CD4-positive, alpha-beta T cell (primary cell): Measurements from ENCODE around the gene CRTAP. TPM values are rescaled to one million over a fixed set of nuclear protein-coding genes. Genes with fewer than 3 reads are reported as not detected.

Experiments used
- ATAC-seq: fragments of 200-7000 bp; cut with Tn5 transposase; one replicate; pipeline ENCODE4 v1.10.0; 2022; ENCODE audit warnings: mild to moderate bottlenecking; ENCODE audit not compliant: poor library complexity
- CTCF ChIA-PET: fragments of 350-600 bp; sonication (Branson Sonifier 250); formaldehyde crosslinking; loops from one replicate; lab custom pipeline; 2021; ENCODE audit warnings: antibody characterized with exemption, inconsistent platforms; lab: Charles Lee
- POLR2A ChIA-PET: fragments of 350-600 bp; sonication (Branson Sonifier 250); formaldehyde crosslinking; loops from one replicate; lab custom pipeline; 2021; ENCODE audit warnings: antibody characterized with exemption, inconsistent platforms; lab: Charles Lee
- DNase-seq, 14 experiments: peaks; one replicate each; pipeline ENCODE4 v3.0.0-alpha.2; 2013 to 2020; ENCODE audit warnings: mixed read lengths in 2 of 14
- H3K27ac ChIP-seq, 2 donors: one replicate each; pipeline versions ENCODE4 v1.5.1 to v1.7.0; 2013; ENCODE audit warnings: low read length in 2 of 2, low read depth in 1 of 2, mild to moderate bottlenecking in 1 of 2
- H3K27me3 ChIP-seq, 2 experiments: 1 replicate in 1 of 2; 2 replicates in 1 of 2; pipeline versions ENCODE4 v1.6.1 to v1.7.0; 2013; ENCODE audit warnings: low read length in 2 of 2, control low read depth in 1 of 2, mild to moderate bottlenecking in 1 of 2, moderate library complexity in 1 of 2; ENCODE audit not compliant: insufficient read depth in 2 of 2, control insufficient read depth in 1 of 2
- H3K36me3 ChIP-seq: one replicate; pipeline ENCODE4 v1.6.1; 2013; ENCODE audit warnings: low read length, control low read depth; ENCODE audit not compliant: insufficient read depth
- H3K4me1 ChIP-seq: one replicate; pipeline ENCODE4 v1.6.1; 2013; ENCODE audit warnings: low read length, control low read depth; ENCODE audit not compliant: insufficient read depth
- H3K4me3 ChIP-seq: one replicate; pipeline ENCODE4 v1.5.1; 2013; ENCODE audit warnings: mild to moderate bottlenecking, low read length, moderate library complexity
- H3K9me3 ChIP-seq, 2 experiments: 1 replicate in 1 of 2; 2 replicates in 1 of 2; pipeline versions ENCODE4 v1.6.1 to v1.7.0; 2013; ENCODE audit warnings: low read length in 2 of 2, mild to moderate bottlenecking in 2 of 2, control low read depth in 1 of 2, moderate library complexity in 1 of 2; ENCODE audit not compliant: control insufficient read depth in 1 of 2, insufficient read depth in 1 of 2
- H3K27ac Mint-ChIP-seq: one replicate; pipeline ENCODE4 v1.8.0; 2020; ENCODE audit warnings: mixed read lengths
- H3K27me3 Mint-ChIP-seq: one replicate; pipeline ENCODE4 v1.8.0; 2021; ENCODE audit warnings: mixed read lengths
- H3K36me3 Mint-ChIP-seq: one replicate; pipeline ENCODE4 v1.8.0; 2021; ENCODE audit warnings: low read depth, mixed read lengths
- H3K4me1 Mint-ChIP-seq: one replicate; pipeline ENCODE4 v1.8.0; 2021; ENCODE audit warnings: low read depth, mixed read lengths
- H3K4me3 Mint-ChIP-seq: one replicate; pipeline ENCODE4 v1.8.0; 2020; ENCODE audit warnings: mild to moderate bottlenecking, mixed read lengths
- H3K9me3 Mint-ChIP-seq: one replicate; pipeline ENCODE4 v1.8.0; 2020; ENCODE audit warnings: mixed read lengths
- CTCF ChIP-seq: fragments of 200-600 bp; IDR thresholded peaks from one replicate; pipeline ENCODE4 v1.8.0; 2022; ENCODE audit warnings: antibody characterized with exemption, mild to moderate bottlenecking
- intact Hi-C, 2 experiments: fragments of 100-400 bp; cut with DNase I in 1 of 2; cut with micrococcal nuclease in 1 of 2; formaldehyde crosslinking; loops; one replicate each; pipeline versions ENCODE4 v1.15.1 to v1.9.0; 2023 to 2025; cut with DNase I, micrococcal nuclease
- total RNA-seq, 174 experiments: library from RNA in 2 of 174; stranded (reverse) in 2 of 174; gene quantifications; one replicate each; pipeline ENCODE4 v1.2.3 and lab custom pipeline; 2021 to 2026

Gene CRTAP
- total RNA-seq, 2 experiments from 2014 or later = 38.2 to 40.3 TPM

DNA sequence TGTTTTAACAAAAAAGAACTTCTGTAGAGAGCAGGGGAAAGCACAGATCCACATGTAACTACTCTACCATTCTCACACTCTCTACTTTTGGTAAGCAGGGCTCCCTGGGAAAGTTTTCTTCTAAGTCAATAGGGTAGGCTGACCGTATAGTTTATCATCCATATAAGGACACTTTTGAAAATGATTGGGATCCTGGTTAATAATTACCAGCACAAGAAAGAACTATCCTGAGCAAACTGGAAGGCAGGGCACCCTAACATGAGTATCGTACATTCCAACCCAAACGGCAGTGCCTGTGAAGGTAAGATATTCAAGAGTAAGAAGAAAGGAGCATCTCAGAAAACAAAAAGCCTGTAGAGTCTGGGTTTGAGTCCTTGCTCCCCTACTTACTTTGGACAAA, 82.7 kb downstream of the CRTAP start:
- ChIA-PET CTCF (no interaction called here), POLR2A (no interaction called here)
- Mint-ChIP-seq H3K36me3 (no peaks in the 10 kb centered on the region), H3K27ac (no peak overlapping the region), H3K27me3 (peaks cover under 1% of the 10 kb centered on the region), H3K9me3 (no peaks in the 10 kb centered on the region), H3K4me3 (no peak overlapping the region), H3K4me1 (no peaks in the 10 kb centered on the region)
- ATAC-seq (no peak), DNase-seq (no peak)
- Histone ChIP-seq H3K4me3 (no peak overlapping the region), H3K27me3 (no peaks in the 10 kb centered on the region), H3K9me3 (no peaks in the 10 kb centered on the region), H3K4me1 (no peaks in the 10 kb centered on the region), H3K36me3 (no peaks in the 10 kb centered on the region), H3K27ac (no peak overlapping the region)
- TF ChIP-seq CTCF = no peak
- intact Hi-C loops = no loop called here

Other genes starting within 250 kb of the CRTAP start
- gene CCR4, start 162.4 kb upstream of the CRTAP start, total RNA-seq = 10 to 100 TPM; 76.2 to 80.1 TPM
- gene GLB1, start 16.9 kb upstream of the CRTAP start, total RNA-seq = 10 to 100 TPM; 20.1 to 22.8 TPM
- 1 to 10 TPM; 8.5 TPM for gene TMPPE, start 16.9 kb upstream of the CRTAP start, total RNA-seq
- gene SUSD5, start 104.8 kb downstream of the CRTAP start, total RNA-seq = not detected
- not detected for gene FBXL2, start 163.4 kb downstream of the CRTAP start, total RNA-seq